Measurements from ENCODE around the gene CAMSAP2. TPM values are rescaled to one million over a fixed set of nuclear protein-coding genes. Genes with fewer than 3 reads are reported as not detected.

Gene CAMSAP2
- total and polyA plus RNA-seq, 2 donors (not counting 3 experiments of a cell fraction or from before 2014, with no cell fraction given) = 6.7 to 45.5 TPM

DNA sequence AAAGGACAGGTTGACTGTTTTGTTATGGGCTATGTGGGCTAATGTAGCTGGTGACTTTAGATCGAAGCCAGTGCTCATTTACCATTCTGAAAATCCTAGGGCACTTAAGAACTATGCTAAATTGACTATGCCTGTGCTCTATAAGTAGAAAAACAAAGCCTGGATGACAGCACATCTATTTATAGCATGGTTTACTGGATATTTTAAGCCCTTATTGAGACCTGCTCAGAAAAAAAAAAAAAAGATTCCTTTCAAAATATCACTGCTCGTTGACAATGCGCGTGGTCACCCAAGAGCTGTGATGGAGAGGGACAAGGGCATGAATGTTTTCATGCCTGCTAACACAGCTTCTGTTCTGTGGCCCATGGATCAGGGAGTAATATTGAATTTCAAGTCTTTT lies 48.1 kb downstream of the CAMSAP2 start:
- Histone ChIP-seq H2AFZ (ENCODE audit: low read depth, low read length) (no peak overlapping the region), H3K9me1 (replicated peaks; ENCODE audit: control insufficient read depth, extremely low read depth, insufficient read depth, low read length) (no peaks in the 10 kb centered on the region), H3K4me3 (replicated peaks in 1 of 3; ENCODE audit: insufficient read depth in 1 of 3, low read depth in 1 of 3, low read length in 3 of 3) (no peak overlapping the region), H4K20me1 (replicated peaks; ENCODE audit: control insufficient read depth, extremely low read depth, insufficient read depth, low read length) (peaks cover 6% of the 10 kb centered on the region), H3K9me3 (replicated peaks; ENCODE audit: control insufficient read depth, insufficient read depth, low read length) (no peaks in the 10 kb centered on the region), H3K27ac (ENCODE audit: insufficient read depth, low read depth, low read length) (no peak overlapping the region), H3K27me3 (ENCODE audit: control insufficient read depth in 2 of 2, insufficient read depth in 2 of 2, low read length in 2 of 2) (no peaks in the 10 kb centered on the region), H3K4me2 (ENCODE audit: insufficient read depth, low read length) (no peak overlapping the region), H3K36me3 (ENCODE audit: control insufficient read depth in 2 of 2, extremely low read depth in 1 of 2, insufficient read depth in 2 of 2, low read length in 2 of 2) (peaks cover 0 to 5% of the 10 kb centered on the region in 2 experiments), H3K9ac (replicated peaks; ENCODE audit: extremely low read depth, insufficient read depth, low read length) (no peak overlapping the region), H3K4me1 (ENCODE audit: control insufficient read depth, extremely low read depth, insufficient read depth, low read length) (no peaks in the 10 kb centered on the region), H3K79me2 (ENCODE audit: control insufficient read depth, insufficient read depth, low read length) (peaks cover 80% of the 10 kb centered on the region)
- TF ChIP-seq POLR2A (IDR thresholded peaks at IDR 0.05; ENCODE audit: low read depth, low read length) (no peak), MYC (IDR thresholded peaks at IDR 0.05; ENCODE audit: low read depth, low read length) (no peak), EZH2 (IDR thresholded peaks at IDR 0.05; ENCODE audit: borderline replicate concordance, low read depth, low read length, severe bottlenecking) (no peak), POLR2AphosphoS5 (IDR thresholded peaks at IDR 0.05; ENCODE audit: insufficient read depth, low read depth, low read length) (no peak), FOS (IDR thresholded peaks at IDR 0.05; ENCODE audit: borderline replicate concordance, insufficient read depth, low read length) (no peak), GATA2 (IDR thresholded peaks at IDR 0.05; ENCODE audit: insufficient read depth, insufficient read length, low read depth, low read length) (no peak), JUN (IDR thresholded peaks at IDR 0.05; ENCODE audit: borderline replicate concordance, insufficient read depth, insufficient read length, low read depth) (no peak)
- TF ChIP-seq, protein P1, sequence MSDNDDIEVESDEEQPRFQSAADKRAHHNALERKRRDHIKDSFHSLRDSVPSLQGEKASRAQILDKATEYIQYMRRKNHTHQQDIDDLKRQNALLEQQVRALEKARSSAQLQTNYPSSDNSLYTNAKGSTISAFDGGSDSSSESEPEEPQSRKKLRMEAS (IDR thresholded peaks at IDR 0.05; ENCODE audit: insufficient read depth, insufficient read length) = no peak
- TF ChIP-seq, protein P2, sequence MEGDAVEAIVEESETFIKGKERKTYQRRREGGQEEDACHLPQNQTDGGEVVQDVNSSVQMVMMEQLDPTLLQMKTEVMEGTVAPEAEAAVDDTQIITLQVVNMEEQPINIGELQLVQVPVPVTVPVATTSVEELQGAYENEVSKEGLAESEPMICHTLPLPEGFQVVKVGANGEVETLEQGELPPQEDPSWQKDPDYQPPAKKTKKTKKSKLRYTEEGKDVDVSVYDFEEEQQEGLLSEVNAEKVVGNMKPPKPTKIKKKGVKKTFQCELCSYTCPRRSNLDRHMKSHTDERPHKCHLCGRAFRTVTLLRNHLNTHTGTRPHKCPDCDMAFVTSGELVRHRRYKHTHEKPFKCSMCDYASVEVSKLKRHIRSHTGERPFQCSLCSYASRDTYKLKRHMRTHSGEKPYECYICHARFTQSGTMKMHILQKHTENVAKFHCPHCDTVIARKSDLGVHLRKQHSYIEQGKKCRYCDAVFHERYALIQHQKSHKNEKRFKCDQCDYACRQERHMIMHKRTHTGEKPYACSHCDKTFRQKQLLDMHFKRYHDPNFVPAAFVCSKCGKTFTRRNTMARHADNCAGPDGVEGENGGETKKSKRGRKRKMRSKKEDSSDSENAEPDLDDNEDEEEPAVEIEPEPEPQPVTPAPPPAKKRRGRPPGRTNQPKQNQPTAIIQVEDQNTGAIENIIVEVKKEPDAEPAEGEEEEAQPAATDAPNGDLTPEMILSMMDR (IDR thresholded peaks at IDR 0.05; ENCODE audit: extremely low read depth in 1 of 2, insufficient read depth in 1 of 2, low read depth in 1 of 2, low read length in 2 of 2) = no peak
- dilution Hi-C loops (cut with MboI; ENCODE audit: extremely low pct_ligation_motif_present, low sequenced_read_pairs) (loop anchor here (25.0 kb wide), 1 partner anchor 174 kb away; the partner anchor contains the start of gene KIF14), intact Hi-C loops (cut with micrococcal nuclease) (no loop called here)
- DNase-seq (ENCODE audit: low read depth, low spot score) (no peak), FAIRE-seq (no peak)
- CTCF ChIA-PET = interaction anchor here (1.1 to 1.5 kb wide), 2 partner anchors 15 to 165 kb away, joined by 4 to 10 read pairs; no protein-coding TSS in a partner anchor
- POLR2A ChIA-PET = interaction anchor here (0.5 kb wide), 1 partner anchor 135 kb away, joined by 5 read pairs; no protein-coding TSS in a partner anchor
- no TSS peak for BruUV-seq (replicated peaks)

All from endothelial cell of umbilical vein (primary cell).